Tibial artery (tissue), 4 donors: Measurements from ENCODE around the gene CHKB.

Experiments used
- DNase-seq, 2 donors: peaks; one replicate each; pipeline ENCODE4 v3.0.0-alpha.2; 2019
- H3K27ac ChIP-seq, 2 donors: fragments of 200-600 bp; sonication (generic) in 1 of 2; 1 replicate in 1 of 2; 2 replicates in 1 of 2; pipeline ENCODE4 v1.5.1; 2018 to 2019; ENCODE audit warnings: mild to moderate bottlenecking in 1 of 2
- H3K27me3 ChIP-seq, 2 donors: fragments of 200-600 bp; sonication (generic) in 1 of 2; one replicate each; pipeline versions ENCODE4 v1.5.1 to v1.6.0; 2016 to 2019
- H3K36me3 ChIP-seq, 3 donors: fragments of 200-600 bp; sonication (generic) in 2 of 3; one replicate each; pipeline ENCODE4 v1.5.1; 2016 to 2019; ENCODE audit warnings: mild to moderate bottlenecking in 2 of 3
- H3K4me1 ChIP-seq, 4 donors: fragments of 200-600 bp; sonication (generic) in 2 of 4; 1 replicate in 3 of 4; 2 replicates in 1 of 4; pipeline ENCODE4 v1.5.1; 2016 to 2019
- H3K4me3 ChIP-seq, 2 donors: fragments of 200-600 bp; sonication (generic) in 1 of 2; 1 replicate in 1 of 2; 2 replicates in 1 of 2; pipeline ENCODE4 v1.5.1; 2018 to 2019; ENCODE audit warnings: mild to moderate bottlenecking in 2 of 2
- H3K9me3 ChIP-seq, 3 donors: fragments of 200-600 bp; sonication (generic) in 1 of 3; one replicate each; pipeline ENCODE4 v1.5.1; 2016 to 2019
- CTCF ChIP-seq, 2 experiments: fragments of 200-600 bp in 1 of 2; fragments of 450-650 bp in 1 of 2; IDR thresholded peaks; one replicate each; pipeline ENCODE4 v1.5.1; 2017 to 2019; ENCODE audit warnings: antibody characterized with exemption in 2 of 2, mild to moderate bottlenecking in 1 of 2, moderate library complexity in 1 of 2
- intact Hi-C: fragments of 100-400 bp; cut with DNase I; formaldehyde crosslinking; loops from one replicate; pipeline ENCODE4 v1.15.0; 2023; ENCODE audit warnings: low total_unique reads

The CHKB gene

DNA sequence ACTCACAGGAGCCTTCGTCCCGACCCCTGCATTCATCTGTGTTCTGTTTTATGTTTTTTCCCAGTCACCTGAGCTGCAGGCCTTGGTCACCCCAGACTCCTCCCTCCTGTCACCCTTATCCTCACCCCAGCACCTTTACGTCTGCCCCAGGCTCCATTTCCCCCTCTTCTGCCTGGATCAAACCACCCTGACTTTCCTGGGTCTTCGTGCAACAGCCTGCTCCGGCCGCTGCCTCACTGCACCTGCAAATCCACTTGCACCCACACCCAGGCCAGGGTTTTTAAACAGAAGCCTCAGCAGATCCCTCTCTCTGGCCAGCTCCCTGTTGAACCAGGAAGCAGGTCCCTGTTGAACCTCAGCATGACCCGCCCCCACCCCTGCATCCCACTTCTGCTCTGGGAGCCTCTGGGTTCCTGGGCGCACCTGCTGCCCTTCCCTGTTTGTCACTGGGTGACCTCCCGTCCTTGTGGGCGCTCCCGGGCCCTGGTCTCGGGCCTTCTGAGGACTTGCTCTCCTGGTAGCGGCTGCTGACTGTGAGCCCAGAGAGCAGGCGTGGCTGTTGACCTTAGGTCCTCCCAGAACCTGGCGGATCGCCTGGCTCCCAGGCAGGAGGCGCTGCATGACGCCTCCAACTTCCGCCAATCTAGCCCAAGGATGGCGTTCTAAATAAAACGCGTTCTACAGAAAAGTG, 30.8 kb upstream of the CHKB start:
- Histone ChIP-seq H3K4me1 (no peaks in the 10 kb centered on the region), H3K4me3 (no peak overlapping the region), H3K9me3 (no peaks in the 10 kb centered on the region), H3K36me3 (no peaks in the 10 kb centered on the region), H3K27ac (no peak overlapping the region), H3K27me3 (peaks cover 0 to 52% of the 10 kb centered on the region in 2 donors)
- DNase-seq: peak in 1 of 2 donors; percentile 53
- intact Hi-C loops: no loop called here
- TF ChIP-seq CTCF (IDR thresholded peaks at IDR 0.05): no peak

- no peak overlapping the region for H3K4me3 ChIP-seq
- TF ChIP-seq CTCF (IDR thresholded peaks at IDR 0.05): no peak
- peaks cover 0 to 57% of the 10 kb centered on the region in 2 donors for H3K27me3 ChIP-seq
- DNase-seq: peak in 1 of 2 donors; percentile 48
- no peaks in the 10 kb centered on the region for H3K9me3 ChIP-seq
- H3K36me3 ChIP-seq: no peaks in the 10 kb centered on the region
- no peaks in the 10 kb centered on the region for H3K4me1 ChIP-seq
- intact Hi-C loops: no loop called here
- no peak overlapping the region for H3K27ac ChIP-seq
These were observed 30.0 kb upstream of the CHKB start for GRCh38 chr22:50612528-50613221.

- peaks cover 0 to 63% of the 10 kb centered on the region in 2 donors for H3K27me3 ChIP-seq
- H3K27ac ChIP-seq: no peak overlapping the region
These were observed 29.5 kb upstream of the CHKB start for GRCh38 chr22:50612168-50612527.

DNA sequence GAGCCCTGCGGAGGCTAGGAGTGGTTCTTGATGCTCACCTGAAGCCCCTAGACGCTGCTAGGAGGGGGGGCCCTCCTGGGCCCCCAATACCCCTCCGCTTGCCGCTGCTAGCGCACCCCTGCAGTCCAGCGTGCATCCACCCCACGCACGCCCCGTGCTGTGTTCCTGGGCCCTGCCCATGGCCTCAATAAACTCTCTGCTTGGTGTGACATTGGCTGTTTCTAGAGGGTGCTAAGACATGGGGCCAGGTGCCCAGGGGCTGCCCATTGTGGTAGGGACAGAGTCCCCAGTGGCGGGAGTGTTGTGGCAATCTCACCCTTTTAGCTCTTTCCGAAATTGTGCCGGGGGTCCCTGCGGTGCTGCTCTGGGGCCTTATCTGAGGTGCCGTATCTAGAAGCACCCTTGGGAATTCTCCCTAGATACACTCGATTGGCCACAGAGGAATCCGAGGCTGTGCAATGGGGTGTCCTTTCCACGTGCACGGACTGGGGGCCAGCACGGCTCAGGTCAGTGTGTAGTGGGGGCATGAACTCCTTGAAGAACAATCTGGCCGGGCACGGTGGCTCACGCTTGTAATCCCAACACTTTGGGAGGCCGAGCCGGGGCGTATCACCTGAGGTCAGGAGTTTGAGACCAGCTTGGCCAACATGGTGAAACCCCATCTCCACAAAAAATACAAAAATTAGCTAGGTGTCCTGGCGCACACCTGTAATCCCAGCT, 28.9 kb upstream of the CHKB start:
- Histone ChIP-seq H3K27me3 (peaks cover 0 to 69% of the 10 kb centered on the region in 2 donors), H3K4me1 (no peaks in the 10 kb centered on the region), H3K36me3 (no peaks in the 10 kb centered on the region), H3K4me3 (no peak overlapping the region), H3K27ac (no peak overlapping the region), H3K9me3 (no peaks in the 10 kb centered on the region)
- peak in 1 of 2 donors; percentile 47 for DNase-seq
- intact Hi-C loops: no loop called here
- TF ChIP-seq CTCF (IDR thresholded peaks at IDR 0.05): no peak

More at GRCh38 chr22:50612168-50612527, 29.5 kb upstream of the CHKB start:
- intact Hi-C loops: no loop called here
- Histone ChIP-seq H3K36me3 (no peaks in the 10 kb centered on the region), H3K4me3 (no peak overlapping the region), H3K9me3 (no peaks in the 10 kb centered on the region), H3K4me1 (no peaks in the 10 kb centered on the region)
- TF ChIP-seq CTCF (IDR thresholded peaks at IDR 0.05): no peak
- DNase-seq: no peak

DNA sequence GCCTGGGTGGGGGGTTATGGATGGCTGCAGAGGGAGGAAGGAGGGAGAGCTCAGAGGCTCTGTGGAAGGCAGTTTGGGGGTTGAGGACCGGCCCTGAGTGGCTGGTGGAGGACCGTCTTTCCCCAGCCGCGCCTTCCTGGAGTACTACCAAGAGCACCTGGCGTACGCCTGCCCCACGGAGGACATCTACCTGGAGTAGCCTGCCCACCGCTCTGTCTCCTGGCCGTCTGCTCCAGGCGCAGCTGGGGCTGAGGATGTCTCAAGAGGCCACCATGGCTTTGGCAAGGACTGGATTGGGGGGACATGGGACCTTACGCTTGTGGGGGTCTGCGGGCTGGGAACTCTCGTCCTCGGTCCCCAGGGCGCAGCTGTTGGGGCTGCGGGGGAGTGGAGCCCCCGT, 27.9 kb upstream of the CHKB start:
- Histone ChIP-seq H3K27me3 (peaks cover 0 to 78% of the 10 kb centered on the region in 2 donors), H3K4me1 (no peaks in the 10 kb centered on the region), H3K9me3 (no peaks in the 10 kb centered on the region), H3K36me3 (no peaks in the 10 kb centered on the region), H3K27ac (no peak overlapping the region), H3K4me3 (no peak overlapping the region)
- no peak for TF ChIP-seq CTCF (IDR thresholded peaks at IDR 0.05)
- no peak for DNase-seq
- intact Hi-C loops: no loop called here
